HepG2 (cell line): ENCODE data around the gene CHN2. TPM values are rescaled to one million over a fixed set of nuclear protein-coding genes. Genes with fewer than 3 reads are reported as not detected.

Experiments used
- CEBPB ChIP-seq: IDR thresholded peaks from 2 replicates; pipeline ENCODE4 v1.6.1; 2011; ENCODE audit warnings: low read depth, low read length, improper control_type of control experiment, borderline replicate concordance
- HDAC1 ChIP-seq: sonication (generic); formaldehyde crosslinking; IDR thresholded peaks from 2 replicates; pipeline ENCODE4 v1.5.1; 2020; ENCODE audit warnings: mild to moderate bottlenecking, missing genetic modification reagents
- NRL ChIP-seq: sonication (generic); formaldehyde crosslinking; IDR thresholded peaks from 2 replicates; pipeline ENCODE4 v1.5.0; 2020; ENCODE audit warnings: missing genetic modification reagents, mild to moderate bottlenecking, moderate library complexity, borderline replicate concordance
- ZNF501 ChIP-seq: sonication (generic); formaldehyde crosslinking; IDR thresholded peaks from 2 replicates; pipeline ENCODE4 v1.5.1; 2020; ENCODE audit warnings: mild to moderate bottlenecking, moderate library complexity, missing genetic modification reagents
- ZNF749 ChIP-seq: sonication (generic); formaldehyde crosslinking; IDR thresholded peaks from 2 replicates; pipeline ENCODE4 v1.8.0; 2022; ENCODE audit warnings: mild to moderate bottlenecking, missing genetic modification reagents, moderate library complexity, borderline replicate concordance
- ZNF850 ChIP-seq: sonication (generic); formaldehyde crosslinking; conservative IDR thresholded peaks from 2 replicates; pipeline ENCODE4 v1.9.0; 2021; ENCODE audit warnings: mild to moderate bottlenecking, missing genetic modification reagents
- ZSCAN22 ChIP-seq: sonication (generic); formaldehyde crosslinking; IDR thresholded peaks from 2 replicates; pipeline ENCODE4 v1.4.0; 2020; ENCODE audit warnings: mild to moderate bottlenecking, missing genetic modification reagents
- polyA plus RNA-seq, 8 experiments: library from polyadenylated mRNA; depleted of rRNA in 3 of 8; stranded (reverse) in 7 of 8; unstranded in 1 of 8; fragments of >200 nt; fragmentation: Illumina TruSeq in 4 of 8; extraction: Trizol in 4 of 8; gene quantifications; 2 replicates each; pipeline versions ENCODE4 v1.2.1 to v1.2.3, GENCODE V29; 2011 to 2016; ENCODE audit warnings: low read depth in 4 of 8, missing spikeins in 1 of 8, mixed read lengths in 1 of 8; ENCODE audit not compliant: insufficient read depth in 1 of 8
- total RNA-seq, 5 experiments: library from RNA; depleted of rRNA; stranded (reverse); fragments of >200 nt; fragmentation: Illumina TruSeq; extraction: Trizol; gene quantifications; 2 replicates each; pipeline ENCODE4 v1.2.3, GENCODE V29; 2016; ENCODE audit warnings: low read depth in 1 of 5
- TF ChIP-seq, protein P1 (sequence below): sonication (generic); formaldehyde crosslinking; IDR thresholded peaks from 2 replicates; pipeline ENCODE4 v1.8.1; 2023; ENCODE audit warnings: mild to moderate bottlenecking, missing genetic modification reagents
- TF ChIP-seq, protein P2 (sequence below): sonication (generic); formaldehyde crosslinking; IDR thresholded peaks from 2 replicates; pipeline ENCODE4 v1.4.0; 2020; ENCODE audit warnings: mild to moderate bottlenecking, missing genetic modification reagents, borderline replicate concordance
- TF ChIP-seq, protein P3 (sequence below): sonication (generic); formaldehyde crosslinking; IDR thresholded peaks from 2 replicates; pipeline ENCODE4 v1.5.1; 2020; ENCODE audit warnings: mild to moderate bottlenecking, missing genetic modification reagents
- TF ChIP-seq, protein P4 (sequence below): sonication (generic); formaldehyde crosslinking; IDR thresholded peaks from 2 replicates; pipeline ENCODE4 v1.8.0; 2022; ENCODE audit warnings: mild to moderate bottlenecking, missing genetic modification reagents

Gene CHN2
- total and polyA plus RNA-seq, 2 of the 13 experiments (the other 11 are each of a cell fraction or from before 2014, with no cell fraction given): 23.5 to 30.5 TPM

DNA sequence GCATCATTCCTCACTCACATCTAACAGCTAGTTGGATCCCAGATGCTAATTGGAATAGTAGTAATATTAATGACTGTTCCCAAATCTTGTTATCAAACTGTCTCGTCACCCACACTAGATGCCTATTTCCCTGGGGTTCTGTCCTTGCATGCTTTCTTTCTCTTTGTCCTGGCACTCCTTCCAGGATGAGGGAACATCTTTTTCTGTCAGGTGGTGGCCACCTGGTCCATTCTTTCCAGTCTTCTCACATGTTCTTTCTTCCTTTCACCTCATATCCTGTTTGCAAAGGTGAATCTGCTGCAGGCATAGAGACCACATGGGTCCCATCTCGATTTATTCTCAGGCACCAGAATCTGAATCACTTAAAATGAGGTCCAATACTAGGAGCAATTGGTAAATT lies 126.0 kb downstream of the CHN2 start (continued):
- TF ChIP-seq, protein P1, sequence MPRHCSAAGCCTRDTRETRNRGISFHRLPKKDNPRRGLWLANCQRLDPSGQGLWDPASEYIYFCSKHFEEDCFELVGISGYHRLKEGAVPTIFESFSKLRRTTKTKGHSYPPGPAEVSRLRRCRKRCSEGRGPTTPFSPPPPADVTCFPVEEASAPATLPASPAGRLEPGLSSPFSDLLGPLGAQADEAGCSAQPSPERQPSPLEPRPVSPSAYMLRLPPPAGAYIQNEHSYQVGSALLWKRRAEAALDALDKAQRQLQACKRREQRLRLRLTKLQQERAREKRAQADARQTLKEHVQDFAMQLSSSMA (CRISPR knock-in tag): no peak
- TF ChIP-seq, protein P2, sequence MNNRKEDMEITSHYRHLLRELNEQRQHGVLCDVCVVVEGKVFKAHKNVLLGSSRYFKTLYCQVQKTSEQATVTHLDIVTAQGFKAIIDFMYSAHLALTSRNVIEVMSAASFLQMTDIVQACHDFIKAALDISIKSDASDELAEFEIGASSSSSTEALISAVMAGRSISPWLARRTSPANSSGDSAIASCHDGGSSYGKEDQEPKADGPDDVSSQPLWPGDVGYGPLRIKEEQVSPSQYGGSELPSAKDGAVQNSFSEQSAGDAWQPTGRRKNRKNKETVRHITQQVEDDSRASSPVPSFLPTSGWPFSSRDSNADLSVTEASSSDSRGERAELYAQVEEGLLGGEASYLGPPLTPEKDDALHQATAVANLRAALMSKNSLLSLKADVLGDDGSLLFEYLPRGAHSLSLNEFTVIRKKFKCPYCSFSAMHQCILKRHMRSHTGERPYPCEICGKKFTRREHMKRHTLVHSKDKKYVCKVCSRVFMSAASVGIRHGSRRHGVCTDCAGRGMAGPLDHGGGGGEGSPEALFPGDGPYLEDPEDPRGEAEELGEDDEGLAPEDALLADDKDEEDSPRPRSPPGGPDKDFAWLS: no peak
- TF ChIP-seq HDAC1 (CRISPR knock-in tag): no peak
- no peak for TF ChIP-seq ZSCAN22
- no peak for TF ChIP-seq NRL
- TF ChIP-seq, protein P3, sequence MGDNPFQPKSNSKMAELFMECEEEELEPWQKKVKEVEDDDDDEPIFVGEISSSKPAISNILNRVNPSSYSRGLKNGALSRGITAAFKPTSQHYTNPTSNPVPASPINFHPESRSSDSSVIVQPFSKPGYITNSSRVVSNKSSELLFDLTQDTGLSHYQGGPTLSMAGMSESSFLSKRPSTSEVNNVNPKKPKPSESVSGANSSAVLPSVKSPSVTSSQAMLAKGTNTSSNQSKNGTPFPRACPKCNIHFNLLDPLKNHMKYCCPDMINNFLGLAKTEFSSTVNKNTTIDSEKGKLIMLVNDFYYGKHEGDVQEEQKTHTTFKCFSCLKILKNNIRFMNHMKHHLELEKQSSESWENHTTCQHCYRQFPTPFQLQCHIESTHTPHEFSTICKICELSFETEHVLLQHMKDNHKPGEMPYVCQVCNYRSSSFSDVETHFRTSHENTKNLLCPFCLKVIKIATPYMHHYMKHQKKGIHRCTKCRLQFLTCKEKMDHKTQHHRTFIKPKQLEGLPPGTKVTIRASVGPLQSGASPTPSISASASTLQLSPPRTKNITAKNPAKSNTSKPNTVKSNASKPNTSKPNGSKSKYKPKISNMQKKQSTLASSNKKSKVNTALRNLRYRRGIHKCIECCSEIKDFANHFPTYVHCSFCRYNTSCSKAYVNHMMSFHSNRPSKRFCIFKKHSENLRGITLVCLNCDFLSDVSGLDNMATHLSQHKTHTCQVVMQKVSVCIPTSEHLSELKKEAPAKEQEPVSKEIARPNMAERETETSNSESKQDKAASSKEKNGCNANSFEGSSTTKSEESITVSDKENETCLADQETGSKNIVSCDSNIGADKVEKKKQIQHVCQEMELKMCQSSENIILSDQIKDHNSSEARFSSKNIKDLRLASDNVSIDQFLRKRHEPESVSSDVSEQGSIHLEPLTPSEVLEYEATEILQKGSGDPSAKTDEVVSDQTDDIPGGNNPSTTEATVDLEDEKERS (CRISPR knock-in tag): no peak
- TF ChIP-seq CEBPB: no peak
- TF ChIP-seq ZNF850 (CRISPR knock-in tag): no peak
- no peak for TF ChIP-seq ZNF749 (CRISPR knock-in tag)
- no peak for TF ChIP-seq ZNF501
- TF ChIP-seq, protein P4, sequence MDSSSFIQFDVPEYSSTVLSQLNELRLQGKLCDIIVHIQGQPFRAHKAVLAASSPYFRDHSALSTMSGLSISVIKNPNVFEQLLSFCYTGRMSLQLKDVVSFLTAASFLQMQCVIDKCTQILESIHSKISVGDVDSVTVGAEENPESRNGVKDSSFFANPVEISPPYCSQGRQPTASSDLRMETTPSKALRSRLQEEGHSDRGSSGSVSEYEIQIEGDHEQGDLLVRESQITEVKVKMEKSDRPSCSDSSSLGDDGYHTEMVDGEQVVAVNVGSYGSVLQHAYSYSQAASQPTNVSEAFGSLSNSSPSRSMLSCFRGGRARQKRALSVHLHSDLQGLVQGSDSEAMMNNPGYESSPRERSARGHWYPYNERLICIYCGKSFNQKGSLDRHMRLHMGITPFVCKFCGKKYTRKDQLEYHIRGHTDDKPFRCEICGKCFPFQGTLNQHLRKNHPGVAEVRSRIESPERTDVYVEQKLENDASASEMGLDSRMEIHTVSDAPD (CRISPR knock-in tag): no peak
